Panc1 (cell line): ENCODE data around the gene FAM193A.

ENCODE experiments used
- CTCF ChIP-seq: fragments of 450-650 bp; IDR thresholded peaks from 2 replicates; pipeline ENCODE4 v1.5.1; 2017; ENCODE audit warnings: mild to moderate bottlenecking
- POLR2AphosphoS5 ChIP-seq: IDR thresholded peaks from 2 replicates; pipeline ENCODE4 v1.6.1; 2012; ENCODE audit warnings: mild to moderate bottlenecking, low read depth, low read length, moderate library complexity
- SIN3A ChIP-seq: IDR thresholded peaks from 2 replicates; pipeline ENCODE4 v1.6.1; 2012; ENCODE audit warnings: low read depth, mild to moderate bottlenecking, low read length, moderate library complexity, borderline replicate concordance; ENCODE audit not compliant: insufficient read depth
- TCF7L2 ChIP-seq: IDR thresholded peaks from 2 replicates; pipeline ENCODE4 v1.6.1; 2011; ENCODE audit warnings: mild to moderate bottlenecking, low read depth, low read length, inconsistent platforms
- TF ChIP-seq, protein P1 (sequence below), 2 experiments: IDR thresholded peaks; 2 replicates each; pipeline ENCODE4 v1.6.1; 2011 to 2012; ENCODE audit warnings: low read depth in 2 of 2, control low read depth in 1 of 2, low read length in 1 of 2, mild to moderate bottlenecking in 1 of 2, moderate library complexity in 1 of 2; ENCODE audit not compliant: insufficient read depth in 1 of 2

DNA sequence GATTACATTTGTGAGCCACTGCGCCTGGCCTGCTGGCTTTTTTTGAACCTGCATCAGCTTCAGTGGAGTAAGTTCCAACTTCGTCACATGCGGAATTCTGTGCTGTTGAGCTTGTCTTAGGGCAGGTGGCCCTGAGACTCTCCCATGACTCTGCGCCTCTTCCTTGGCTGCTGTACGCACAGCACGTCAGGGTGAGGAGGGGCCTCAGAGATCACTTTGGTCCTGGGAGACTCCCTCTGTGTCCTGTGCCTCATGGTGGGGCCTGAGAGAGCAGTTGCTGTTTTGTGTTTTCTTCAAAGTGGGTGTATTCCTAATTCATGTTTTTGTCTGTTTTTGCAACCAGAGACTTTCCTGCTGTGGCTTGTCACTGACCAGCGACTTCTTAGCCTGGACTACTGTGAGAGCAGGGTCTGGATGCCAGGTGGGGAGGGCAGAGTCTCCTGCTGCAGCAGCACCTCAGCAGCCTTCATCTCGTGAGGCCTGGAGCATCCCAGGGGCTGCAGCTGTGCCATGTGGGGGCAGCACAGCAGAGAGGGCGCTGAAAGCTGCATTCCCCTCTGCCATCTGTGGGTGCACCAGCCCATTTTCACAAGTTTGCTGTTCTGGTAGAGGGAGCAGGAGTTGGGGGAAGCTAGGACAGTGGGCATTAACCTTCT, 111.8 kb downstream of the FAM193A start:
- TF ChIP-seq CTCF (no peak), TCF7L2 (no peak), POLR2AphosphoS5 (no peak), SIN3A (no peak)
- TF ChIP-seq, protein P1, sequence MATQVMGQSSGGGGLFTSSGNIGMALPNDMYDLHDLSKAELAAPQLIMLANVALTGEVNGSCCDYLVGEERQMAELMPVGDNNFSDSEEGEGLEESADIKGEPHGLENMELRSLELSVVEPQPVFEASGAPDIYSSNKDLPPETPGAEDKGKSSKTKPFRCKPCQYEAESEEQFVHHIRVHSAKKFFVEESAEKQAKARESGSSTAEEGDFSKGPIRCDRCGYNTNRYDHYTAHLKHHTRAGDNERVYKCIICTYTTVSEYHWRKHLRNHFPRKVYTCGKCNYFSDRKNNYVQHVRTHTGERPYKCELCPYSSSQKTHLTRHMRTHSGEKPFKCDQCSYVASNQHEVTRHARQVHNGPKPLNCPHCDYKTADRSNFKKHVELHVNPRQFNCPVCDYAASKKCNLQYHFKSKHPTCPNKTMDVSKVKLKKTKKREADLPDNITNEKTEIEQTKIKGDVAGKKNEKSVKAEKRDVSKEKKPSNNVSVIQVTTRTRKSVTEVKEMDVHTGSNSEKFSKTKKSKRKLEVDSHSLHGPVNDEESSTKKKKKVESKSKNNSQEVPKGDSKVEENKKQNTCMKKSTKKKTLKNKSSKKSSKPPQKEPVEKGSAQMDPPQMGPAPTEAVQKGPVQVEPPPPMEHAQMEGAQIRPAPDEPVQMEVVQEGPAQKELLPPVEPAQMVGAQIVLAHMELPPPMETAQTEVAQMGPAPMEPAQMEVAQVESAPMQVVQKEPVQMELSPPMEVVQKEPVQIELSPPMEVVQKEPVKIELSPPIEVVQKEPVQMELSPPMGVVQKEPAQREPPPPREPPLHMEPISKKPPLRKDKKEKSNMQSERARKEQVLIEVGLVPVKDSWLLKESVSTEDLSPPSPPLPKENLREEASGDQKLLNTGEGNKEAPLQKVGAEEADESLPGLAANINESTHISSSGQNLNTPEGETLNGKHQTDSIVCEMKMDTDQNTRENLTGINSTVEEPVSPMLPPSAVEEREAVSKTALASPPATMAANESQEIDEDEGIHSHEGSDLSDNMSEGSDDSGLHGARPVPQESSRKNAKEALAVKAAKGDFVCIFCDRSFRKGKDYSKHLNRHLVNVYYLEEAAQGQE (IDR thresholded peaks at IDR 0.05; ENCODE audit: insufficient read depth in 1 of 2, low read depth in 2 of 2, low read length in 1 of 2) = no peak
